ENCODE results near the gene PTGES3.

The PTGES3 gene

DNA sequence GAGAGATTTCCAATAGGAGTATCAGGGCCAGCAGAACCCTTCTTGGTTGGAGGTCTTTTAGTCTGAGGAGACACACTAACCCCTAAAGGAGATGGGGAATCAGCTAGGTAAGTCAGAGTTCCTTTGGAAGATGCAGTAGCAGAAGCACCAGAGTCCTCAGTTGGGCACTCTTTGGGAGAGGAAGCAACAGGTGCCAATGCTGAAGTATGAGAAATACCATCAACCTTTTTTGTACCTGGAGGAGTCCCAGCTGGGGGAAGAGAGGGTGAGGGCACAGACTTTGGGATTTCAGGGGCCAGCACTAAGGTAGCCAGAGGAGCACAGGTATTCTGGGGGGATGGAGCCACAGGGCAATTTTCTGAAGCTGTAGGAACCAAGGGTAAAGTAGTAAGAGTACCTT, 31.0 kb upstream of the PTGES3 start:
- peak overlapping the region in 2 of 7 experiments; percentile 20 to 40 for H3K4me3 ChIP-seq (ENCODE audit: control insufficient read depth in 1 of 7, extremely low read depth in 1 of 7, insufficient read depth in 4 of 7, low read depth in 2 of 7, low read length in 6 of 7)
- H3K27ac ChIP-seq (ENCODE audit: insufficient read depth in 1 of 2, low read depth in 1 of 2, low read length in 2 of 2, poor library complexity in 1 of 2, severe bottlenecking in 2 of 2), result peak overlapping the region in 1 of 2 experiments; percentile 65
- H3K4me1 ChIP-seq (ENCODE audit: control extremely low read depth in 1 of 4, control insufficient read depth in 4 of 4, insufficient read depth in 4 of 4, low read length in 3 of 4), result peaks cover 44 to 83% (median 75%) of the 10 kb centered on the region in 4 experiments
- DNase-seq, result no peak
- CTCF ChIA-PET, result interaction anchor here (0.5 to 1.6 kb wide), 4 partner anchors 12 to 849 kb away, joined by 3 to 4 read pairs (median 3); no protein-coding TSS in a partner anchor
- H3K9me3 ChIP-seq (ENCODE audit: control extremely low read depth in 1 of 5, control insufficient read depth in 4 of 5, insufficient read depth in 2 of 5, low read depth in 1 of 5, low read length in 4 of 5), result no peaks in the 10 kb centered on the region
- POLR2A ChIA-PET, result interaction anchor here (0.7 kb wide), 1 partner anchor 31 kb away, joined by 3 read pairs; the partner anchor contains the start of gene PTGES3
- H3K27me3 ChIP-seq (replicated peaks in 2 of 5; ENCODE audit: control insufficient read depth in 4 of 5, insufficient read depth in 5 of 5, low read length in 4 of 5), result no peaks in the 10 kb centered on the region
- peaks cover 5 to 84% (median 38%) of the 10 kb centered on the region in 4 experiments for H3K36me3 ChIP-seq (ENCODE audit: control insufficient read depth in 4 of 4, insufficient read depth in 4 of 4, low read length in 3 of 4)

DNA sequence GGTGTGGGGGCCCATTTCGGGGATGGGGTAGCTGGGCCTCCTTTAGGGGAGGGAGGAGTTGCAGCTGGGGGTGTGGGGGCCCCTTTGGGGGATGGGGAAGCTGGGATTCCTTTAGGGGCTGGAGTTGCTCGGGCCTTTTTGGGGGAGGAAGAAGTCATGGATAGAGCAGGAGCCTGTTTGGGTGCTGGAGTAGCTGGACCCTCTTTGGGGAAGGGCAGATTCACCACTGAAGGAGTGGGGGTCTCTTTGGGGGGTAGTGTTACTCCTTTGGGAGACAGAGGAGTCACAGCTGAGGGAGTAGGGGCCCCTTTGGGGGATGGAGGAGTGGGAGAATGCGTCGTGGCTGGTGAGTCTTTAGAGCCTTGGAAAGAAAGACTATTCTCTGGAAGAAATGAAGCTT, 30.6 kb upstream of the PTGES3 start:
- ChIA-PET CTCF (interaction anchor here (0.5 to 1.6 kb wide), 4 partner anchors 11 to 849 kb away, joined by 3 to 4 read pairs (median 3); no protein-coding TSS in a partner anchor), POLR2A (interaction anchor here (0.7 kb wide), 1 partner anchor 30 kb away, joined by 3 read pairs; the partner anchor contains the start of gene PTGES3)
- peak overlapping the region in 1 of 2 experiments; percentile 65 for H3K27ac ChIP-seq (ENCODE audit: insufficient read depth in 1 of 2, low read depth in 1 of 2, low read length in 2 of 2, poor library complexity in 1 of 2, severe bottlenecking in 2 of 2)
- no peaks in the 10 kb centered on the region for H3K27me3 ChIP-seq (replicated peaks in 2 of 5; ENCODE audit: control insufficient read depth in 4 of 5, insufficient read depth in 5 of 5, low read length in 4 of 5)
- H3K36me3 ChIP-seq (ENCODE audit: control insufficient read depth in 4 of 4, insufficient read depth in 4 of 4, low read length in 3 of 4), result peaks cover 5 to 84% (median 42%) of the 10 kb centered on the region in 4 experiments
- no peaks in the 10 kb centered on the region for H3K9me3 ChIP-seq (ENCODE audit: control extremely low read depth in 1 of 5, control insufficient read depth in 4 of 5, insufficient read depth in 2 of 5, low read depth in 1 of 5, low read length in 4 of 5)
- peak overlapping the region in 2 of 7 experiments; percentile 20 to 40 for H3K4me3 ChIP-seq (ENCODE audit: control insufficient read depth in 1 of 7, extremely low read depth in 1 of 7, insufficient read depth in 4 of 7, low read depth in 2 of 7, low read length in 6 of 7)
- DNase-seq, result no peak
- WGBS (ENCODE audit: insufficient coverage), result 37% methylated on average over 3 of the region's 4 CpGs
- H3K4me1 ChIP-seq (ENCODE audit: control extremely low read depth in 1 of 4, control insufficient read depth in 4 of 4, insufficient read depth in 4 of 4, low read length in 3 of 4), result peaks cover 42 to 79% (median 70%) of the 10 kb centered on the region in 4 experiments

DNA sequence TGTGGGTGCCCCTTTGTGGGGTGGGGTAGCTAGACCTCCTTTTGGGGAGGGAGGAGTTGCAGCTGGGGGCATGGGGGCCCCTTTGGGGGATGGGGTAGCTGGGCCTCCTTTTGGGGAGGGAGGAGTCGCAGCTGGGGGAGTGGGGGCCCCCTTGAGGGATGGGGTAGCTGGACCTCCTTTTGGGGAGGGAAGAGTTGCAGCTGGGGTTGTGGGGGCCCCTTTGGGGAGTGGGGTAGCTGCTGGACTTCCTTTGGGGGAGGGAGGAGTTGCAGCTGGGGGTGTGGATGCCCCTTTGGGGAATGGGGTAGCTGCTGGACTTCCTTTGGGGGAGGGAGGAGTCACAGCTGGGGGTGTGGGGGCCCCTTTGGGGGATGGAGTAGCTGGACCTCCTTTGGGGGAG, 30.1 kb upstream of the PTGES3 start:
- H3K36me3 ChIP-seq (ENCODE audit: control insufficient read depth in 4 of 4, insufficient read depth in 4 of 4, low read length in 3 of 4), result peaks cover 8 to 85% (median 46%) of the 10 kb centered on the region in 4 experiments
- peaks cover 37 to 74% (median 66%) of the 10 kb centered on the region in 4 experiments for H3K4me1 ChIP-seq (ENCODE audit: control extremely low read depth in 1 of 4, control insufficient read depth in 4 of 4, insufficient read depth in 4 of 4, low read length in 3 of 4)
- 60% methylated on average over 1 of the region's 1 CpG for WGBS (ENCODE audit: insufficient coverage)
- peak overlapping the region in 1 of 2 experiments; percentile 65 for H3K27ac ChIP-seq (ENCODE audit: insufficient read depth in 1 of 2, low read depth in 1 of 2, low read length in 2 of 2, poor library complexity in 1 of 2, severe bottlenecking in 2 of 2)
- DNase-seq, result no peak
- H3K27me3 ChIP-seq (replicated peaks in 2 of 5; ENCODE audit: control insufficient read depth in 4 of 5, insufficient read depth in 5 of 5, low read length in 4 of 5), result no peaks in the 10 kb centered on the region
- CTCF ChIA-PET, result interaction anchor here (1.0 kb wide), 1 partner anchor 29 kb away, joined by 3 read pairs; no protein-coding TSS in a partner anchor
- peak overlapping the region in 2 of 7 experiments; percentile 25 to 31 for H3K4me3 ChIP-seq (ENCODE audit: control insufficient read depth in 1 of 7, extremely low read depth in 1 of 7, insufficient read depth in 4 of 7, low read depth in 2 of 7, low read length in 6 of 7)
- H3K9me3 ChIP-seq (ENCODE audit: control extremely low read depth in 1 of 5, control insufficient read depth in 4 of 5, insufficient read depth in 2 of 5, low read depth in 1 of 5, low read length in 4 of 5), result no peaks in the 10 kb centered on the region
- POLR2A ChIA-PET, result interaction anchor here (0.9 kb wide), 1 partner anchor 12 kb away, joined by 5 read pairs; no protein-coding TSS in a partner anchor

DNA sequence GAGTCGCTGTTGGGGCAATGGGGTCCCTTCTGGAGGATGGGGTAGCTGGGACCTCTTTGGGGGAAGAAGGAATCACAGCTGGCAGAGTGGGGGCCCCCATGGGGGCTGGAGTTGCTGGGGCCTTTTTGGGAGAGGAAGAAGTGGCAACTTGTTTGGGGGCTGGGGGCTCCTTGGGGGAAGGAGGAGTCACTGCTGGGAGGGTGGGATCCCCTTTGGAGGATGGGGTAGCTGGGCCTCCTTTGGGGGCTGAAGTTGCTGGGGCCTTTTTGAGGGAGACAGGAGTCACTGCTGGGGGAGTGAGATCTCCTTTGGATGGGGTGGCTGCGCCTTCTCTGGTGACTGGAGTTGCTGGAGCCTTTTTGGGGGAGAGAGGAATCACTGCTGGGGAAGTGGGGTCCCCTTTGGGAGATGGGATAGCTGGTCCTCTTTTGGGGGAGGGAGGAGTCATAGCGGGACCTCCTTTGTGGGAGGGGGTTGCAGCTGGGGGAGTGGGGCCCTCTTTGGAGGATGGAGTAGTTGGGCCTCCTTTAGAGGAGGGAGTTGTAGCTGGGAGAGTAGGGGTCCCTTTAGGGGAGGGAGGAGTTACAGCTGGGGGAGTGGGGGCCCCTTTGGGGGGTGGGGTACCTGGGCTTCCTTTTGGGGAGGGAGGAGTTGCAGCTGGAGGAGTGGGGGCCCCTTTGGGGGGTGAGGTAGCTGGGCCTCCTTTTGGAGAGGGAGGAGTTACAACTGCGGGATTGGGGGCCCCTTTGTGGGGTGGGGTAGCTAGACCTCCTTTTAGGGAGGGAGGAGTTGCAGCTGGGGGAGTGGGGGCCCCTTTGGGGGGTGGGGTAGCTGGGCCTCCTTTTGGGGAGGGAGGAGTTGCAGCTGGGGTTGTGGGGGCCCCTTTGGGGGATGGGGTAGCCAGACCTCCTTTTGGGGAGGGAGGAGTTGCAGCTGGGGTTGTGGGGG, 29.1 kb upstream of the PTGES3 start:
- CTCF ChIA-PET, result interaction anchor here (0.6 to 1.5 kb wide), 7 partner anchors 18 to 274 kb away, joined by 3 to 6 read pairs (median 3); no protein-coding TSS in a partner anchor
- Histone ChIP-seq H3K27me3 (replicated peaks in 2 of 5; ENCODE audit: control insufficient read depth in 4 of 5, insufficient read depth in 5 of 5, low read length in 4 of 5) (no peaks in the 10 kb centered on the region), H3K36me3 (ENCODE audit: control insufficient read depth in 4 of 4, insufficient read depth in 4 of 4, low read length in 3 of 4) (peaks cover 13 to 86% (median 52%) of the 10 kb centered on the region in 4 experiments), H3K4me3 (ENCODE audit: control insufficient read depth in 1 of 7, extremely low read depth in 1 of 7, insufficient read depth in 4 of 7, low read depth in 2 of 7, low read length in 6 of 7) (peak overlapping the region in 1 of 7 experiments; percentile 11), H3K27ac (ENCODE audit: insufficient read depth in 1 of 2, low read depth in 1 of 2, low read length in 2 of 2, poor library complexity in 1 of 2, severe bottlenecking in 2 of 2) (peak overlapping the region in 1 of 2 experiments; percentile 50), H3K4me1 (ENCODE audit: control extremely low read depth in 1 of 4, control insufficient read depth in 4 of 4, insufficient read depth in 4 of 4, low read length in 3 of 4) (peaks cover 32 to 64% (median 56%) of the 10 kb centered on the region in 4 experiments), H3K9me3 (ENCODE audit: control extremely low read depth in 1 of 5, control insufficient read depth in 4 of 5, insufficient read depth in 2 of 5, low read depth in 1 of 5, low read length in 4 of 5) (no peaks in the 10 kb centered on the region)
- DNase-seq, result no peak
- no CpG with 5 or more reads among the region's 4 CpGs for WGBS (ENCODE audit: insufficient coverage)
- POLR2A ChIA-PET, result interaction anchor here (0.6 to 0.9 kb wide), 5 partner anchors 8 to 56 kb away, joined by 3 to 5 read pairs (median 4); partner anchors contain the start of genes NACA and PTGES3

DNA sequence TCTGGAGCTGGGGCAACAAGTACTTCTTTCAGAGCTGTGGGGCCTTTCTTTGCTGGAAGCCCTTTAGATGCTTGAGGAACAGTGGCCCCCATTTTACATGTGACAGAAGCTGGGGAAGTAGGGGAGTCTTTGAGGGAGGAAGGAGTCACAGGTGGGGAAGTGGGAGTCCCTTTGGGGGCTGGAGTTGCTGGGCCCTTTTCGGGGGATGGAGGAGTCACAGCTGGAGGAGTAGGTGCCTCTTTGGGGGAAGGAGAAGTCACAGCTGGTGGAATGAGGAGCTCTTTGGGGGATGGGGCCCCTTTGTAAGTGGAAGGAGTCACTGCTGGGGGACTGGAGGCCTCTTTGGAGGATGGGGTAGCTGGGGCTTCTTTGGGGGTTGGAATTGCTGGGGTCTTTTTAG, 28.4 kb upstream of the PTGES3 start:
- no CpG with 5 or more reads among the region's 1 CpG for WGBS (ENCODE audit: insufficient coverage)
- DNase-seq, result no peak
- H3K9me3 ChIP-seq (ENCODE audit: control extremely low read depth in 1 of 5, control insufficient read depth in 4 of 5, insufficient read depth in 2 of 5, low read depth in 1 of 5, low read length in 4 of 5), result no peaks in the 10 kb centered on the region
- peaks cover 24 to 57% (median 49%) of the 10 kb centered on the region in 4 experiments for H3K4me1 ChIP-seq (ENCODE audit: control extremely low read depth in 1 of 4, control insufficient read depth in 4 of 4, insufficient read depth in 4 of 4, low read length in 3 of 4)
- ChIA-PET POLR2A (interaction anchor here (0.6 to 0.8 kb wide), 4 partner anchors 9 to 55 kb away, joined by 3 to 5 read pairs (median 4); partner anchors contain the start of genes NACA and PTGES3), CTCF (interaction anchor here (0.6 to 1.5 kb wide), 6 partner anchors 18 to 275 kb away, joined by 3 to 6 read pairs (median 3); no protein-coding TSS in a partner anchor)
- peaks cover 13 to 84% (median 54%) of the 10 kb centered on the region in 4 experiments for H3K36me3 ChIP-seq (ENCODE audit: control insufficient read depth in 4 of 4, insufficient read depth in 4 of 4, low read length in 3 of 4)
- H3K4me3 ChIP-seq (ENCODE audit: control insufficient read depth in 1 of 7, extremely low read depth in 1 of 7, insufficient read depth in 4 of 7, low read depth in 2 of 7, low read length in 6 of 7), result no peak overlapping the region
- peak overlapping the region in 1 of 2 experiments; percentile 50 for H3K27ac ChIP-seq (ENCODE audit: insufficient read depth in 1 of 2, low read depth in 1 of 2, low read length in 2 of 2, poor library complexity in 1 of 2, severe bottlenecking in 2 of 2)
- no peaks in the 10 kb centered on the region for H3K27me3 ChIP-seq (replicated peaks in 2 of 5; ENCODE audit: control insufficient read depth in 4 of 5, insufficient read depth in 5 of 5, low read length in 4 of 5)

DNA sequence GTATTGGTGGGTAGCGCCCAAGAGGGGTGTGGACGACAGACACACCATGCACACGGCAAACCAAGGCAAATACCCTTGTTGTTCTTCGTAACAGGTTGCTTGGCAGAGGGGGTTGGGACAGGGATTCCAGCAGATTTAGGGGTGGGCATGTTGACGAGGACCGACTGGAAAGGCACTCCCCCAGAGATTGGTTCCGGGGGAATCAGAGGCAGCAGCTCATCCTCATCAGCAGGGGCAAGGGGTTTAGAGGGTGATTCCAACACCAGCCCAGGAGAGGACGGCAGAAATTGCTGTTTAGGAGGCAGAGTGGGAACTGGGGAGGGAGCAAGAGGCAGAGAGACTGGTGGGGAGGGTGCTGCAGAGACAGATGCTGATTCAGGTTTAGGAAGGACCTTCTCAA, 27.7 kb upstream of the PTGES3 start:
- Histone ChIP-seq H3K4me3 (ENCODE audit: control insufficient read depth in 1 of 7, extremely low read depth in 1 of 7, insufficient read depth in 4 of 7, low read depth in 2 of 7, low read length in 6 of 7) (no peak overlapping the region), H3K4me1 (ENCODE audit: control extremely low read depth in 1 of 4, control insufficient read depth in 4 of 4, insufficient read depth in 4 of 4, low read length in 3 of 4) (peaks cover 21 to 50% (median 42%) of the 10 kb centered on the region in 4 experiments), H3K27me3 (replicated peaks in 2 of 5; ENCODE audit: control insufficient read depth in 4 of 5, insufficient read depth in 5 of 5, low read length in 4 of 5) (no peaks in the 10 kb centered on the region), H3K27ac (ENCODE audit: insufficient read depth in 1 of 2, low read depth in 1 of 2, low read length in 2 of 2, poor library complexity in 1 of 2, severe bottlenecking in 2 of 2) (peak overlapping the region in 1 of 2 experiments; percentile 50), H3K36me3 (ENCODE audit: control insufficient read depth in 4 of 4, insufficient read depth in 4 of 4, low read length in 3 of 4) (peaks cover 13 to 80% (median 55%) of the 10 kb centered on the region in 4 experiments), H3K9me3 (ENCODE audit: control extremely low read depth in 1 of 5, control insufficient read depth in 4 of 5, insufficient read depth in 2 of 5, low read depth in 1 of 5, low read length in 4 of 5) (no peaks in the 10 kb centered on the region)
- no peak for DNase-seq
- POLR2A ChIA-PET, result no interaction called here
- 89% methylated on average over 6 of the region's 8 CpGs for WGBS (ENCODE audit: insufficient coverage)
- CTCF ChIA-PET, result no interaction called here

Measured in common myeloid progenitor, CD34-positive (primary cell).